Neural progenitor cell (in vitro differentiated cells): ENCODE results near the gene RHBDL1. TPM values are rescaled to one million over a fixed set of nuclear protein-coding genes. Genes with fewer than 3 reads are reported as not detected.

Experiments
- DNase-seq: peaks from one replicate; pipeline ENCODE4 v3.0.0-alpha.2; 2016; ENCODE audit warnings: low spot score
- H2AFZ ChIP-seq: fragments of 200-600 bp; sonication (generic); replicated peaks from 2 replicates; pipeline ENCODE4 v1.6.1; 2016; ENCODE audit warnings: antibody characterized with exemption
- H3F3A ChIP-seq: fragments of 200-600 bp; sonication (generic); 2 replicates; pipeline ENCODE4 v1.6.1; 2016; ENCODE audit warnings: antibody characterized with exemption, low read depth
- H3K27ac ChIP-seq: fragments of 200-600 bp; sonication (generic); 2 replicates; pipeline ENCODE4 v1.5.1; 2016; ENCODE audit warnings: mild to moderate bottlenecking
- H3K27me3 ChIP-seq: fragments of 200-600 bp; sonication (generic); 2 replicates; pipeline ENCODE4 v1.6.1; 2016; ENCODE audit warnings: mild to moderate bottlenecking, moderate library complexity
- H3K36me3 ChIP-seq: fragments of 200-600 bp; sonication (generic); 2 replicates; pipeline ENCODE4 v1.5.1; 2016
- H3K4me1 ChIP-seq: fragments of 200-600 bp; sonication (generic); 2 replicates; pipeline ENCODE4 v1.6.1; 2016; ENCODE audit warnings: mixed run types
- H3K4me2 ChIP-seq: fragments of 200-600 bp; sonication (generic); 2 replicates; pipeline ENCODE4 v1.6.1; 2016
- H3K4me3 ChIP-seq: fragments of 200-600 bp; sonication (generic); 2 replicates; pipeline ENCODE4 v1.5.1; 2016
- H3K79me2 ChIP-seq: fragments of 200-600 bp; sonication (generic); 2 replicates; pipeline ENCODE4 v1.6.1; 2016; ENCODE audit warnings: low read depth
- H3K9ac ChIP-seq: fragments of 200-600 bp; sonication (generic); 2 replicates; pipeline ENCODE4 v1.6.1; 2016
- H3K9me3 ChIP-seq: fragments of 200-600 bp; sonication (generic); 2 replicates; pipeline ENCODE4 v1.5.1; 2016; ENCODE audit warnings: low read depth
- H4K20me1 ChIP-seq: fragments of 200-600 bp; sonication (generic); 2 replicates; pipeline ENCODE4 v1.6.1; 2016; ENCODE audit warnings: low read depth
- H3K27ac Mint-ChIP-seq: 3 replicates; pipeline ENCODE4 v1.8.0; 2021; ENCODE audit warnings: mixed read lengths
- H3K27me3 Mint-ChIP-seq: 2 replicates; pipeline ENCODE4 v1.8.0; 2022; ENCODE audit warnings: low read depth, mild to moderate bottlenecking, inconsistent platforms, moderate library complexity, mixed read lengths; ENCODE audit not compliant: insufficient read depth
- H3K36me3 Mint-ChIP-seq: 3 replicates; pipeline ENCODE4 v1.8.0; 2021; ENCODE audit warnings: mixed read lengths
- H3K4me1 Mint-ChIP-seq: 3 replicates; pipeline ENCODE4 v1.8.0; 2021; ENCODE audit warnings: mixed read lengths
- H3K4me3 Mint-ChIP-seq: 3 replicates; pipeline ENCODE4 v1.8.0; 2021; ENCODE audit warnings: mild to moderate bottlenecking, moderate library complexity, mixed read lengths
- H3K9me3 Mint-ChIP-seq: 3 replicates; pipeline ENCODE4 v1.8.0; 2020; ENCODE audit warnings: mixed read lengths
- CTCF ChIP-seq: fragments of 200-600 bp; sonication (generic); IDR thresholded peaks from 2 replicates; pipeline ENCODE4 v1.5.1; 2017; ENCODE audit warnings: antibody characterized with exemption, mild to moderate bottlenecking
- EZH2 ChIP-seq: fragments of 200-600 bp; sonication (generic); IDR thresholded peaks from 2 replicates; pipeline ENCODE4 v1.6.1; 2017; ENCODE audit warnings: antibody characterized with exemption, mild to moderate bottlenecking, moderate library complexity
- EZH2phosphoT487 ChIP-seq: fragments of 200-600 bp; sonication (generic); IDR thresholded peaks from 2 replicates; pipeline ENCODE4 v1.6.1; 2017; ENCODE audit warnings: antibody characterized with exemption
- total RNA-seq: library from RNA; depleted of rRNA; stranded (reverse); fragments of >200 nt; gene quantifications from 2 replicates; pipeline ENCODE4 v1.2.3, GENCODE V29; 2015; ENCODE audit warnings: low replicate concordance

RHBDL1 gene
- total RNA-seq, 1 donor from 2014 or later: 0.28 TPM

GRCh38 chr16:636206-637080 lies 39.0 kb upstream of the RHBDL1 start, which contains the start of gene METTL26:
TSS of gene METTL26 (minus strand) at chr16:636305. CDS start at chr16:636290, 15 bp downstream.
- Histone ChIP-seq H3K9ac (peak within 1 kb of the TSS; percentile 24), H3K4me3 (peak within 1 kb of the TSS; percentile 79), H3K4me2 (peak within 1 kb of the TSS; percentile 83), H3K79me2 (peaks cover 12% of the 10 kb centered on the region), H2AFZ (peak within 1 kb of the TSS; percentile 86), H4K20me1 (peaks cover 23% of the 10 kb centered on the region), H3K27me3 (peaks cover 5% of the 10 kb centered on the region), H3K36me3 (no peaks in the 10 kb centered on the region), H3K27ac (no peak within 1 kb of the TSS), H3K4me1 (peaks cover 22% of the 10 kb centered on the region), H3K9me3 (no peaks in the 10 kb centered on the region), H3F3A (peaks cover 28% of the 10 kb centered on the region)
- no peak for TF ChIP-seq EZH2phosphoT487
- no peak for TF ChIP-seq EZH2
- TF ChIP-seq CTCF: no peak
- Mint-ChIP-seq H3K27me3 (peaks cover 13% of the 10 kb centered on the region), H3K9me3 (peaks cover 3% of the 10 kb centered on the region), H3K27ac (peak within 1 kb of the TSS; percentile 97), H3K4me3 (peak within 1 kb of the TSS; percentile 95), H3K4me1 (peaks cover 26% of the 10 kb centered on the region), H3K36me3 (peaks cover 3% of the 10 kb centered on the region)
- DNase-seq: peak; percentile 98

GRCh38 chr16:637081-638018 lies 38.1 kb upstream of the RHBDL1 start:
- Histone ChIP-seq H3K4me3 (peak overlapping the region; percentile 79), H3K9me3 (no peaks in the 10 kb centered on the region), H3K27me3 (peaks cover 14% of the 10 kb centered on the region), H3K36me3 (no peaks in the 10 kb centered on the region), H3K9ac (no peak overlapping the region), H3F3A (peaks cover 29% of the 10 kb centered on the region), H4K20me1 (peaks cover 19% of the 10 kb centered on the region), H3K79me2 (peaks cover 12% of the 10 kb centered on the region), H2AFZ (peak overlapping the region; percentile 86), H3K27ac (no peak overlapping the region), H3K4me2 (peak overlapping the region; percentile 83), H3K4me1 (peaks cover 18% of the 10 kb centered on the region)
- TF ChIP-seq CTCF (no peak), EZH2 (no peak), EZH2phosphoT487 (no peak)
- peaks cover 24% of the 10 kb centered on the region for H3K4me1 Mint-ChIP-seq
- no peak overlapping the region for H3K27ac Mint-ChIP-seq
- DNase-seq: peak; percentile 73
- H3K36me3 Mint-ChIP-seq: peaks cover 3% of the 10 kb centered on the region
- H3K9me3 Mint-ChIP-seq: peaks cover 3% of the 10 kb centered on the region
- H3K4me3 Mint-ChIP-seq: peak overlapping the region; percentile 95
- H3K27me3 Mint-ChIP-seq: peaks cover 13% of the 10 kb centered on the region

- peaks cover 27% of the 10 kb centered on the region for H3K4me1 Mint-ChIP-seq
- Histone ChIP-seq H3K27ac (no peak overlapping the region), H3K36me3 (no peaks in the 10 kb centered on the region), H3K9me3 (no peaks in the 10 kb centered on the region), H3K27me3 (peaks cover 21% of the 10 kb centered on the region), H3K4me2 (peak overlapping the region; percentile 76), H3K79me2 (peaks cover 12% of the 10 kb centered on the region), H2AFZ (no peak overlapping the region), H3K4me1 (peaks cover 17% of the 10 kb centered on the region), H4K20me1 (peaks cover 23% of the 10 kb centered on the region), H3K4me3 (no peak overlapping the region), H3F3A (peaks cover 35% of the 10 kb centered on the region), H3K9ac (no peak overlapping the region)
- peaks cover 13% of the 10 kb centered on the region for H3K27me3 Mint-ChIP-seq
- H3K27ac Mint-ChIP-seq: no peak overlapping the region
- H3K4me3 Mint-ChIP-seq: peak overlapping the region; percentile 73
- no peak for DNase-seq
- peaks cover 3% of the 10 kb centered on the region for H3K9me3 Mint-ChIP-seq
- no peak for TF ChIP-seq EZH2phosphoT487
- no peak for TF ChIP-seq EZH2
- no peak for TF ChIP-seq CTCF
- peaks cover 3% of the 10 kb centered on the region for H3K36me3 Mint-ChIP-seq
Measured at GRCh38 chr16:638034-638543, 37.4 kb upstream of the RHBDL1 start.
